Prostate gland (tissue), 2 donors: ENCODE data around the gene SFSWAP.

Experiments
- POLR2A ChIP-seq: fragments of 450-650 bp; IDR thresholded peaks from one replicate; pipeline ENCODE4 v1.6.1; 2016; ENCODE audit warnings: antibody characterized with exemption, mild to moderate bottlenecking
- TF ChIP-seq, protein P1 (sequence below), 4 experiments: fragments of 200-600 bp in 2 of 4; fragments of 450-650 bp in 2 of 4; sonication (generic) in 2 of 4; IDR thresholded peaks; 1 replicate in 3 of 4; 2 replicates in 1 of 4; pipeline ENCODE4 v1.5.1; 2016 to 2019; ENCODE audit warnings: antibody characterized with exemption in 4 of 4, mild to moderate bottlenecking in 2 of 4, moderate library complexity in 2 of 4

DNA sequence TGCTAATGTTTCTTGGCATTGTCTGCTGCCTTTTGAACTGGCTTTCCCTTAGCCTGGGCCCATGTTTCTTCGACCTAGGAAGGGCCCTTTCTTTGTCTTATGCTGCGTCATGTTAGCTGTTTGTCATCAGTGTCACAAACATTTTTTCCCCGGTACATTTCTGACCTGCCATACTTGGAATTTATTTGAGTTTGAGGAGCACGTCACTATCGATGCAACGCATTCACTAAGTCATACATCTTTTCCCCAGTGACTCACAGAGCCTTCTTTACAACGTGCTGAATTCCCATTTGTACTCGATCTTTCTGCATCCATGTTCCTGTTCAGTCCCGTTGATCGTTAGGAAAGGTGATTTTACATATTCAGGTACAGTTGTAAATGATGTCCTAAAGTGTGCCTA lies 61.1 kb downstream of the SFSWAP start:
- TF ChIP-seq POLR2A: no peak
- TF ChIP-seq, protein P1, sequence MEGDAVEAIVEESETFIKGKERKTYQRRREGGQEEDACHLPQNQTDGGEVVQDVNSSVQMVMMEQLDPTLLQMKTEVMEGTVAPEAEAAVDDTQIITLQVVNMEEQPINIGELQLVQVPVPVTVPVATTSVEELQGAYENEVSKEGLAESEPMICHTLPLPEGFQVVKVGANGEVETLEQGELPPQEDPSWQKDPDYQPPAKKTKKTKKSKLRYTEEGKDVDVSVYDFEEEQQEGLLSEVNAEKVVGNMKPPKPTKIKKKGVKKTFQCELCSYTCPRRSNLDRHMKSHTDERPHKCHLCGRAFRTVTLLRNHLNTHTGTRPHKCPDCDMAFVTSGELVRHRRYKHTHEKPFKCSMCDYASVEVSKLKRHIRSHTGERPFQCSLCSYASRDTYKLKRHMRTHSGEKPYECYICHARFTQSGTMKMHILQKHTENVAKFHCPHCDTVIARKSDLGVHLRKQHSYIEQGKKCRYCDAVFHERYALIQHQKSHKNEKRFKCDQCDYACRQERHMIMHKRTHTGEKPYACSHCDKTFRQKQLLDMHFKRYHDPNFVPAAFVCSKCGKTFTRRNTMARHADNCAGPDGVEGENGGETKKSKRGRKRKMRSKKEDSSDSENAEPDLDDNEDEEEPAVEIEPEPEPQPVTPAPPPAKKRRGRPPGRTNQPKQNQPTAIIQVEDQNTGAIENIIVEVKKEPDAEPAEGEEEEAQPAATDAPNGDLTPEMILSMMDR (IDR thresholded peaks at IDR 0.05): no peak
